Heart right ventricle (tissue), 16 donors: ENCODE data around the gene EIPR1. TPM values are rescaled to one million over a fixed set of nuclear protein-coding genes. Genes with fewer than 3 reads are reported as not detected.

Experiments used
- ATAC-seq, 8 donors: fragments of 200-7000 bp; cut with Tn5 transposase; one replicate each; pipeline ENCODE4 v1.9.1; 2020; ENCODE audit warnings: mild to moderate bottlenecking in 8 of 8, moderate library complexity in 8 of 8, moderate number of reproducible peaks in 1 of 8
- DNase-seq, 2 donors: peaks; one replicate each; pipeline ENCODE4 v3.0.0-alpha.2; 2020
- H3K27ac ChIP-seq, 10 donors: fragments of 200-600 bp; sonication (generic) in 2 of 10; one replicate each; pipeline versions ENCODE4 v1.5.0 to v1.8.0; 2020 to 2022; ENCODE audit warnings: mild to moderate bottlenecking in 3 of 10
- H3K27me3 ChIP-seq, 7 donors: fragments of 200-600 bp; one replicate each; pipeline ENCODE4 v1.8.0; 2021 to 2022; ENCODE audit warnings: mild to moderate bottlenecking in 2 of 7
- H3K36me3 ChIP-seq, 9 donors: fragments of 200-600 bp; sonication (generic) in 1 of 9; one replicate each; pipeline versions ENCODE4 v1.5.0 to v1.8.0; 2020 to 2022; ENCODE audit warnings: mild to moderate bottlenecking in 2 of 9
- H3K4me1 ChIP-seq, 9 donors: fragments of 200-600 bp; sonication (generic) in 1 of 9; one replicate each; pipeline versions ENCODE4 v1.5.0 to v1.8.0; 2020 to 2022; ENCODE audit warnings: mild to moderate bottlenecking in 4 of 9
- H3K4me3 ChIP-seq, 10 donors: fragments of 200-600 bp; sonication (generic) in 2 of 10; one replicate each; pipeline versions ENCODE4 v1.5.0 to v1.8.0; 2020 to 2022; ENCODE audit warnings: mild to moderate bottlenecking in 7 of 10, moderate library complexity in 2 of 10
- H3K9me3 ChIP-seq, 11 donors: fragments of 200-600 bp in 10 of 11; sonication (generic) in 2 of 11; one replicate each; pipeline versions ENCODE4 v1.5.0 to v1.8.0; 2013 to 2022; ENCODE audit warnings: mild to moderate bottlenecking in 2 of 11, control low read depth in 1 of 11, moderate library complexity in 1 of 11
- WGBS, 2 donors: extraction: QIAGEN DNeasy Blood & Tissue Kit; methylation state at CpG; one replicate each; pipeline ENCODE4 v1.1.7; 2013; ENCODE audit warnings: inconsistent platforms in 1 of 2; 5-methylcytosine and 5-hydroxymethylcytosine counted together
- intact Hi-C, 10 donors: fragments of 100-400 bp; cut with DNase I; formaldehyde crosslinking; loops; one replicate each; pipeline versions ENCODE4 v1.11.1 to v1.14.2; 2022
- polyA plus RNA-seq, 2 donors: library from polyadenylated mRNA; stranded (reverse); fragments of 200-250 nt; gene quantifications; one replicate each; pipeline ENCODE4 v1.2.3, GENCODE V29; 2013
- total RNA-seq, 10 donors: library from RNA; stranded (reverse); fragmentation: NEBNext Ultra II Directional in 3 of 10; extraction: Animal tissue kit (Norgen Biotek cat#: 25700) in 3 of 10; gene quantifications; one replicate each; pipeline versions ENCODE4 v1.2.1 to v1.2.4, GENCODE V29; 2021 to 2023
- TF ChIP-seq, protein P1 (sequence below), 9 donors: fragments of 200-600 bp; sonication (generic) in 2 of 9; IDR thresholded peaks; one replicate each; pipeline versions ENCODE4 v1.5.0 to v1.8.0; 2021 to 2022; ENCODE audit warnings: antibody characterized with exemption in 9 of 9, mild to moderate bottlenecking in 5 of 9, moderate library complexity in 1 of 9
- donor health status: Arrhythmogenic right ventricular cardiomyopathy.
- donor health status: ischemic (EF 13 %, LVEDD 7.1; RV severe dilation, severe dysfunction).
- donor health status: healthy with polysubstance abuse.
- donor health status: DM: no; HTN: yes; CAD: no.
- donor health status: DM: no; HTN: no; CAD: no.
- donor health status: ischemic (EF 25% LVEDD 6.9; RV normal size, moderate dysfunction).
- donor health status: ischemic (EF 25% LVEDD 5.7; RV mildly dilated, moderate dysfunction).
- donor health status: healthy.
- donor health status: DM: yes; HTN: yes; CAD: no.
- donor health status: Ischemic cardiomyopathy.
- donor health status: ischemic (EF 35%, LVEDD 5.7; RV mildly dilated, moderate dysfunction).
- donor health status: nonischemic (EF 11% LVEDD 7.7; RV severe dilation, severe dysfunction).
- donor health status: DM: yes; HTN: yes; CAD: no.
- donor health status: PGD.
- donor health status: ischemic (EF 29% LVEDD 5.4; RV normal size, mild dysfunction).
- donor health status: nonischemic (EF 23%, LVEDD 6.1; RV moderate dilation, normal function).

Gene EIPR1
- total and polyA plus RNA-seq, 12 donors: 6.8 to 22.3 (median 12.0) TPM

DNA sequence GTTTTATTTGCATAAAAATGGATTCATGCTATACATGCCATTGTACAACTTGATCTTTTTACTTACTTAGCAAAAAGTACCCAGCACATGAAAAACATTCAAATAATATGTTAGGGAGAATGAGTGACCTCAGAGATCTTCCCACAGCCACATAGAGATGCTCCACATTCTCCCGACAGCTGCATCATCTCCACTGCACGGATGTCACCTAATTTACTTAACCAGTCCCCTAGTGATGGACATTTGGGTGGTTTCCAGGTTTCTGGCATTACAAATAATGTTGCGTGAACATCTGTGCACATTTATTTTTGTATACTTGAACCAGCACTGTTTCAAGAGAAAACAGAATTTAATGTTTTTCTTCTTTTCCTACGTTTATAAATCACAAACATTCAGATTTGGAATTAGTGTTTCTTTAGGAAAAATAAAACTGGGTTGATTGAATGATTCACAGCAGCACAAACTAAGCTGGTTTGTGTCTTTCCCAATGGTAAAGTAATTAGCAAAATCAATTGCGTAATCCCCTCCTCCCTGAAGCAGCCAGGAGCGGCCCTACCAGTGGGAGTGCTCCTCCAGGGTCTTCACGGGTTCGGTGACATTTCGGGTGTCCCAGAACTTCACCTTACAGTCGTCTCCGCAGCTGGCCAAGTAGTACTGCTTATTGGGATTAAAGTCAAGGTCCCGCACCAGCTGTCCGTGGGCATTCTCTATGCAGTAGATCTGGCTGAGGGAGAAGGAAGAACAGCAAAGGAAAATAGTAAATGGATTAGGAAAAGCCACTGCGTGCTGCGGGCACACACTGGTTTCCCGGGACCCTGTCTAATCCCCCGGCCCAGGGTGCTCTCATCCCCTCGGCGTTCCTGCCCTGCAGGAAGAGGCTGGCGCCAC, 183.9 kb downstream of the EIPR1 start:
- 75 to 81% methylated on average over 20 of the region's 20 CpGs for WGBS, 2 donors
- intact Hi-C loops: no loop called here
- Histone ChIP-seq H3K9me3 (no peaks in the 10 kb centered on the region), H3K4me3 (no peak overlapping the region), H3K27ac (no peak overlapping the region), H3K4me1 (peaks cover 0 to 9% (median 0%) of the 10 kb centered on the region in 9 donors), H3K27me3 (no peaks in the 10 kb centered on the region), H3K36me3 (peaks cover 0 to 62% (median 0%) of the 10 kb centered on the region in 9 donors)
- no peak for DNase-seq
- TF ChIP-seq, protein P1, sequence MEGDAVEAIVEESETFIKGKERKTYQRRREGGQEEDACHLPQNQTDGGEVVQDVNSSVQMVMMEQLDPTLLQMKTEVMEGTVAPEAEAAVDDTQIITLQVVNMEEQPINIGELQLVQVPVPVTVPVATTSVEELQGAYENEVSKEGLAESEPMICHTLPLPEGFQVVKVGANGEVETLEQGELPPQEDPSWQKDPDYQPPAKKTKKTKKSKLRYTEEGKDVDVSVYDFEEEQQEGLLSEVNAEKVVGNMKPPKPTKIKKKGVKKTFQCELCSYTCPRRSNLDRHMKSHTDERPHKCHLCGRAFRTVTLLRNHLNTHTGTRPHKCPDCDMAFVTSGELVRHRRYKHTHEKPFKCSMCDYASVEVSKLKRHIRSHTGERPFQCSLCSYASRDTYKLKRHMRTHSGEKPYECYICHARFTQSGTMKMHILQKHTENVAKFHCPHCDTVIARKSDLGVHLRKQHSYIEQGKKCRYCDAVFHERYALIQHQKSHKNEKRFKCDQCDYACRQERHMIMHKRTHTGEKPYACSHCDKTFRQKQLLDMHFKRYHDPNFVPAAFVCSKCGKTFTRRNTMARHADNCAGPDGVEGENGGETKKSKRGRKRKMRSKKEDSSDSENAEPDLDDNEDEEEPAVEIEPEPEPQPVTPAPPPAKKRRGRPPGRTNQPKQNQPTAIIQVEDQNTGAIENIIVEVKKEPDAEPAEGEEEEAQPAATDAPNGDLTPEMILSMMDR (IDR thresholded peaks at IDR 0.05): no peak
- peak in 1 of 8 donors; percentile 42 for ATAC-seq

GRCh38 chr2:3192920-3193319, 184.7 kb downstream of the EIPR1 start:
- peaks cover 0 to 9% (median 0%) of the 10 kb centered on the region in 9 donors for H3K4me1 ChIP-seq
- H3K9me3 ChIP-seq: no peaks in the 10 kb centered on the region
- H3K27ac ChIP-seq: no peak overlapping the region
- intact Hi-C loops: no loop called here
- H3K36me3 ChIP-seq: peaks cover 0 to 66% (median 0%) of the 10 kb centered on the region in 9 donors
- TF ChIP-seq, protein P1 (IDR thresholded peaks at IDR 0.05): no peak
- DNase-seq: no peak
- WGBS, 2 donors: 84 to 89% methylated on average over 7 of the region's 7 CpGs
- peak in 1 of 8 donors; percentile 27 for ATAC-seq
- no peak overlapping the region for H3K4me3 ChIP-seq
- no peaks in the 10 kb centered on the region for H3K27me3 ChIP-seq

DNA sequence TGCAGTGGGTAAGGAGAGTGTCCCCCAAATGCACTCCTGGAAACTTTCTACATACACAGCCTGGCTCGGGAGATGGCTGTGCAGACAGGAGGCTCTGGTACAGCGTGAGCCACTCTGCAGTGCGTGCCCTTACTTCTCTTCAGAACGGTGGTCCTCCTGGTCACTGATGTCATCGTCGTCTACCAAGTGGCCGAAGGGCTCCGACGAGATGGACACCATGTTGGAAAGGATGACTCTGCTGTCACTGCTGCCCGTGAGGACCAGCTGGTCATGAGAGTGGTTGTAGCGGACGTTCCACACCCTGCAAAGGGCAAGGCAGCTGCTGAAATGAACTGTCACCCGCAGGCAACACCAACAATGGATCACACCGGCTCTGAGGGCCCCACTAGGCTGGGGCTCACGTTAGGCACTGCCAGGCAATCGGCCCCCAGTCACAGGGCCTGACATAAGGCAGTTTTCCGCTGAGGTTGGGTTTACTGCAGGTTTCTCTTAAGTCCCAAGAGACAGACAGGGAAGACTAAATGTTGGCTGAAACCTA, 185.3 kb downstream of the EIPR1 start:
- ATAC-seq: no peak
- H3K36me3 ChIP-seq: peaks cover 0 to 66% (median 0%) of the 10 kb centered on the region in 9 donors

GRCh38 chr2:3189961-3190360, 187.7 kb downstream of the EIPR1 start:
- 89 to 91% methylated on average over 8 of the region's 8 CpGs for WGBS, 2 donors
- H3K9me3 ChIP-seq: no peaks in the 10 kb centered on the region
- ATAC-seq (no peak), DNase-seq (no peak)
- H3K4me1 ChIP-seq: peaks cover 0 to 4% (median 0%) of the 10 kb centered on the region in 9 donors
- H3K36me3 ChIP-seq: peaks cover 0 to 57% (median 0%) of the 10 kb centered on the region in 9 donors
- no peak overlapping the region for H3K27ac ChIP-seq
- no peak overlapping the region for H3K4me3 ChIP-seq
- no peaks in the 10 kb centered on the region for H3K27me3 ChIP-seq
- TF ChIP-seq, protein P1 (IDR thresholded peaks at IDR 0.05): no peak
- intact Hi-C loops: no loop called here

More for the DNA sequence above, 185.3 kb downstream of the EIPR1 start:
- WGBS, 2 donors: 96 to 100% methylated on average over 17 of the region's 17 CpGs
- intact Hi-C loops: no loop called here
- Histone ChIP-seq H3K27me3 (no peaks in the 10 kb centered on the region), H3K27ac (no peak overlapping the region), H3K4me3 (no peak overlapping the region), H3K9me3 (no peaks in the 10 kb centered on the region), H3K4me1 (peaks cover 0 to 9% (median 0%) of the 10 kb centered on the region in 9 donors)
- TF ChIP-seq, protein P1 (IDR thresholded peaks at IDR 0.05): no peak
- no peak for DNase-seq
